ENCODE measurements around the gene NKX1-2.

DNA sequence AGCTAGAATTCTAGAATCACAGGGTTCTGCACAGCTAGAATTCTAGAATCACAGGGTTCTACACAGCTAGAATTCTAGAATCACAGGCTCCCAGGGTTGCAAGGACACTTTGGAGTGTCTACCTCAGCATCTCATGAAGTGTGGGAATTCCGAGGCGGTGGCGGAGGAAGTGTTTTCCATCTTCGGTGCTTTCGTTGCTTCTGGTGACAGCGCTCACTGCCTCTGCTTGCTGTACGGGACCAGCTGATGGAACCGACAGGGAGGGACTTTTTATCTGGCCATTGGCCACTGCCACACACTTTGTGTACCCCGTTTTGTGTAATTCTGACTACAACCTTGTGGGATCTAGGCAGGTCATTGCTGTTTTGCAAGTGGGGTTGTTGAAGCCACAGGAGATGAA, 41.3 kb upstream of the NKX1-2 start:
- TF ChIP-seq, protein P1, sequence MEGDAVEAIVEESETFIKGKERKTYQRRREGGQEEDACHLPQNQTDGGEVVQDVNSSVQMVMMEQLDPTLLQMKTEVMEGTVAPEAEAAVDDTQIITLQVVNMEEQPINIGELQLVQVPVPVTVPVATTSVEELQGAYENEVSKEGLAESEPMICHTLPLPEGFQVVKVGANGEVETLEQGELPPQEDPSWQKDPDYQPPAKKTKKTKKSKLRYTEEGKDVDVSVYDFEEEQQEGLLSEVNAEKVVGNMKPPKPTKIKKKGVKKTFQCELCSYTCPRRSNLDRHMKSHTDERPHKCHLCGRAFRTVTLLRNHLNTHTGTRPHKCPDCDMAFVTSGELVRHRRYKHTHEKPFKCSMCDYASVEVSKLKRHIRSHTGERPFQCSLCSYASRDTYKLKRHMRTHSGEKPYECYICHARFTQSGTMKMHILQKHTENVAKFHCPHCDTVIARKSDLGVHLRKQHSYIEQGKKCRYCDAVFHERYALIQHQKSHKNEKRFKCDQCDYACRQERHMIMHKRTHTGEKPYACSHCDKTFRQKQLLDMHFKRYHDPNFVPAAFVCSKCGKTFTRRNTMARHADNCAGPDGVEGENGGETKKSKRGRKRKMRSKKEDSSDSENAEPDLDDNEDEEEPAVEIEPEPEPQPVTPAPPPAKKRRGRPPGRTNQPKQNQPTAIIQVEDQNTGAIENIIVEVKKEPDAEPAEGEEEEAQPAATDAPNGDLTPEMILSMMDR (IDR thresholded peaks at IDR 0.05) = no peak
- TF ChIP-seq POLR2A (IDR thresholded peaks at IDR 0.05) (no peak), POLR2AphosphoS5 (IDR thresholded peaks at IDR 0.05) (no peak)

Measured in breast epithelium (tissue), 3 donors.